ENCODE data around the gene PRR29.
"Not testable (repeated sequence)": the region's sequence is repeated elsewhere in the genome, so short reads cannot be mapped to it uniquely, and the experiment has no call there.

Gene PRR29

GRCh38 chr17:63974594-63975192 lies 23.5 kb upstream of the PRR29 start:
- DNase-seq (ENCODE audit: low spot score), result no peak

- no peak for DNase-seq (ENCODE audit: low spot score)
Observed at GRCh38 chr17:63975541-63976092, 22.5 kb upstream of the PRR29 start.

- no peak for DNase-seq (ENCODE audit: low spot score)
Observed at GRCh38 chr17:63976702-63977101, 21.4 kb upstream of the PRR29 start.

- DNase-seq (ENCODE audit: low spot score), result no peak
Observed at GRCh38 chr17:63978272-63979200, 19.6 kb upstream of the PRR29 start.

GRCh38 chr17:63982641-63983040 lies 15.5 kb upstream of the PRR29 start:
- not testable (repeated sequence) for DNase-seq (ENCODE audit: low spot score)

- no peak for DNase-seq (ENCODE audit: low spot score)
Observed at GRCh38 chr17:63983320-63983719, 14.8 kb upstream of the PRR29 start.

- no peak for DNase-seq (ENCODE audit: low spot score)
Observed at GRCh38 chr17:63984236-63984635, 13.9 kb upstream of the PRR29 start.

GRCh38 chr17:63984651-63985386 lies 13.3 kb upstream of the PRR29 start:
- DNase-seq (ENCODE audit: low spot score), result no peak

GRCh38 chr17:63985387-63986140 lies 12.6 kb upstream of the PRR29 start:
- DNase-seq (ENCODE audit: low spot score), result no peak

- DNase-seq (ENCODE audit: low spot score), result no peak
Observed at GRCh38 chr17:63986821-63987220, 11.3 kb upstream of the PRR29 start.

GRCh38 chr17:63987221-63988126 lies 10.7 kb upstream of the PRR29 start:
- no peak for DNase-seq (ENCODE audit: low spot score)

GRCh38 chr17:63988127-63988478 lies 10.0 kb upstream of the PRR29 start:
- no peak for DNase-seq (ENCODE audit: low spot score)

GRCh38 chr17:63988741-63989621 lies 9.2 kb upstream of the PRR29 start:
- DNase-seq (ENCODE audit: low spot score), result no peak

GRCh38 chr17:63989622-63990345 lies 8.4 kb upstream of the PRR29 start:
- no peak for DNase-seq (ENCODE audit: low spot score)

- DNase-seq (ENCODE audit: low spot score), result no peak
Observed at GRCh38 chr17:63991611-63992010, 6.5 kb upstream of the PRR29 start.

- no peak for DNase-seq (ENCODE audit: low spot score)
Observed at GRCh38 chr17:63993368-63993985, 4.7 kb upstream of the PRR29 start.

- no peak for DNase-seq (ENCODE audit: low spot score)
Observed at GRCh38 chr17:63995626-63996025, 2.5 kb upstream of the PRR29 start.

GRCh38 chr17:63996430-63997182 lies 1.5 kb upstream of the PRR29 start:
- DNase-seq (ENCODE audit: low spot score), result no peak
